DMS79 treated with DMSO at 0.1 percent for 48 hours (cell line): Measurements from ENCODE around the gene CHMP5.

Experiments used
- DNase-seq: peaks from one replicate; lab custom pipeline; 2025; lab: John Stamatoyannopoulos, UW

The CHMP5 gene

DNA sequence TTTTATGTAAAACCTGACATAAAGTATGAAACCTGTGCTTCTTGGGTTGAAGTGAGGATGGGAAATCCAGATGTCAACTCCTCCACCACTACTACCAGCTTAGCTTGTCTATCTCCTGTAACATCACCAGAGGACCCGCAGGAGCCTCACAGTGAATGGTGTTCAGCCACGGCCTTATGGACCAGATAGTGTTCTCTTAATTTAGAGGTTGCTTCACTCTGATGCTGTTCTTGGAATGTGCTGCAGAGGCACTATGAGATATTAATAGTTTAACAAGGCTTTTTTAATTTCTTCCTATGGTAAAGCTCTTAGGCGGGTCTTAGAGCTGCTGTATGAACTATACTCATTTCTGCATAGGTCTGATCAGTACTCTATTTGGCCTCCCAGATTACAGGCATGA, 53.4 kb downstream of the CHMP5 start:
- no peak for DNase-seq

- no peak for DNase-seq
These were observed 53.9 kb downstream of the CHMP5 start for GRCh38 chr9:33318781-33319180.

GRCh38 chr9:33320230-33320567, 55.4 kb downstream of the CHMP5 start:
- no peak for DNase-seq

DNA sequence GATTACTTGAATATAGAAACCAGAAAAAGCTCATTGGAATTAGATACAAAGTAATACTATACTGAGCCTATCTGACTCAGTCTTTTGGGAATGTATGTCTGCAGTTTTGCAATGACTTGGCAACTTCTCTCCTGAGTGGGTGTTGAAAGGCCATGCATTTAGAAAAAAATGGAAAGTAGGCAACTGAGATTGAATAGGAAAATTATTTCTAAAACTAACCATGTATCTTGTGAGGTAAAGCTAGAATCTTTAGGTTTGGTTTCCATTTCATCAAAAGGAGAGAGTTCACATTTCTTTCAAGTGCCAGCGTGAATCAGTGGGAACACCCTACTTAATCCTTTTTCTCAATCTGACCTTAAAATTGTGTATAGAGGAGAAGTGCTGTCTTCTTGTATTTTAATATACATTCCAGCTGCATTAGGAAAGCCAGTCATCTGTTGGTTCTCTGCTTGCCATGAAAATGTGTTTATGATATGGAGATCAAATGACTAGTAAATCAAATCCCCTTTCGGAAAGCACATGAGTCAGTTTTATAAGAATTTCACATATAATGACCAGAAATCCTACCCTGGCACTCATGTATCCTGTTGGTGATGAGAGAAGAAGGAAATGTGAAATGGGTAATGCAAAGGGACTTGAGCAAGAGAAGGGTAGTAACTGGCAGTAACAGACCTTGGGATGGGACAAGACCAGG, 55.9 kb downstream of the CHMP5 start:
- DNase-seq: no peak

GRCh38 chr9:33329117-33329563, 64.3 kb downstream of the CHMP5 start:
- DNase-seq: no peak

GRCh38 chr9:33329979-33330378, 65.1 kb downstream of the CHMP5 start:
- DNase-seq: no peak

- DNase-seq: no peak
These were observed 66.6 kb downstream of the CHMP5 start for GRCh38 chr9:33331377-33331891.
